Stimulated activated CD4-positive, alpha-beta T cell treated with anti-CD3 and anti-CD28 coated beads, TNF-alpha, amount 100 ng/mL, for 48 hours (primary cell): ENCODE data around the gene TAF5.
"Not testable (repeated sequence)": the region's sequence is repeated elsewhere in the genome, so short reads cannot be mapped to it uniquely, and the experiment has no call there.

ENCODE experiments used
- DNase-seq, 3 donors: peaks; one replicate each; pipeline ENCODE4 v3.0.0-alpha.2; 2020; ENCODE audit warnings: low read depth in 3 of 3

The TAF5 gene

DNA sequence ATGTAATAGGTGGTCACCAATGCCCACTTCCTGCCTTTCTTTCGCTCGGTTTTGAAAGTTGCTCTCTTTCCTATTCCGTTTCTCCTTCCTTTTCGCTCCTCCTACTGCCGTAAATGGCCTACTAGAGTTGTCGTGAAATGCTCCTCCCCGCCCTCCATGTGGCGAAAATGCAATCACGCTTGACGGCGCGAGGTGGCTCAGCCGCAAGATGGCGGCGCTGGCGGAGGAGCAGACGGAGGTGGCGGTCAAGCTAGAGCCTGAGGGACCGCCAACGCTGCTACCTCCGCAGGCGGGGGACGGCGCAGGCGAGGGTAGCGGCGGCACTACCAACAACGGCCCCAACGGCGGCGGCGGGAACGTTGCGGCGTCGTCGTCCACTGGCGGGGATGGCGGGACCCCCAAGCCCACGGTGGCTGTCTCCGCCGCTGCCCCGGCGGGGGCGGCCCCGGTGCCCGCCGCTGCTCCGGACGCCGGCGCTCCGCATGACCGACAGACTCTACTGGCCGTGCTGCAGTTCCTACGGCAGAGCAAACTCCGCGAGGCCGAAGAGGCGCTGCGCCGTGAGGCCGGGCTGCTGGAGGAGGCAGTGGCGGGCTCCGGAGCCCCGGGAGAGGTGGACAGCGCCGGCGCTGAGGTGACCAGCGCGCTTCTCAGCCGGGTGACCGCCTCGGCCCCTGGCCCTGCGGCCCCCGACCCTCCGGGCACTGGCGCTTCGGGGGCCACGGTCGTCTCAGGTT lies at the start of gene TAF5:
TAF5 (plus strand) TSS at position 195 of the 737 bp plus-strand sequence; CDS start at position 209, 14 bp downstream.
- DNase-seq = peak; percentile 80 to 88 (median 86)

GRCh38 chr10:103327906-103328305 lies 39.9 kb upstream of the TAF5 start:
- no peak for DNase-seq

DNA sequence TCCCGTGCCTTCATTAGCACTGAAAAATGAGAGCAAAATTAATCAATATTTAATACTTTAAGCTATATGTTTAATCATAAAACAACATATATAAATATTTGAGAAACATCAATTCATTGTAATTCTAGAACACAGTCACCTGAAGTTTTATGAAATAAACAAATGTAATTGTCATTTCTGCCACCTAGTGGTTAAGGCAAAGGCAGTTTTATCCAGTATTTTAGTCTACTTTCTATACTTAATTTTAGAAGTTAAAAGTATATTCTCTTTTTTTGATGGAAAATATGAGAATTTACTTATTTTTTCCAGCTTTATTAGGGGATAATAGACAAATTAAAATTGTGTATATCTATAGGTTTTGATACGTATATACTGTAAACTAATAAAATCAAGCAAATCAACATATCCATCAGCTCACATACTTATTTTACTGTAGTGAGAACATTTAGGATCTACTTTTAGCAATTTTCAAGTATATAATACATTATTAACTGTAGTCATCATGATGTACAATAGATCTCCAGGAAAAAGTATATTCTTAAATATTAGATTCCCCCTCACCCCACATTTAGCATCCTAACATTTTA lies 33.7 kb upstream of the TAF5 start:
- no peak for DNase-seq

DNA sequence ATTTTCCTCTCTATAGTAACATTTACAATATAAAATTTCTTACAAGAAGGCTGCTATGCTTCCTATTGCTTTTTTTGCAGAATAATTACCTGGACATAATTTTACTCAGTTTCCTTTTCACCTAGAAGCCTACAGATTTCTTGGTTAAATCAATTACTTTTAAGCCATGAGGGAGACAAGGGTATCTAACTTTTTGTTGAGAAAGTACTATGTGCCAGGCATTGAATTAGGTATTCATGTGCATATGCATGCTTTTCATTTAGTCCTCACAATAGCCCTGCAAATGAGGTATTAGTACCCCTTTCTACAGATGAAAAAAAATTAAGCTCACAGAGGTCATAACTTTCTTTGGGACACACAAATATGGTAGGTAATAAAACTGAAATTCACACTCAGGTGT lies 33.2 kb upstream of the TAF5 start:
- DNase-seq = no peak

- no peak for DNase-seq
These were observed 31.4 kb upstream of the TAF5 start for GRCh38 chr10:103336370-103336769.

- DNase-seq = no peak
These were observed 17.6 kb upstream of the TAF5 start for GRCh38 chr10:103350175-103350516.

DNA sequence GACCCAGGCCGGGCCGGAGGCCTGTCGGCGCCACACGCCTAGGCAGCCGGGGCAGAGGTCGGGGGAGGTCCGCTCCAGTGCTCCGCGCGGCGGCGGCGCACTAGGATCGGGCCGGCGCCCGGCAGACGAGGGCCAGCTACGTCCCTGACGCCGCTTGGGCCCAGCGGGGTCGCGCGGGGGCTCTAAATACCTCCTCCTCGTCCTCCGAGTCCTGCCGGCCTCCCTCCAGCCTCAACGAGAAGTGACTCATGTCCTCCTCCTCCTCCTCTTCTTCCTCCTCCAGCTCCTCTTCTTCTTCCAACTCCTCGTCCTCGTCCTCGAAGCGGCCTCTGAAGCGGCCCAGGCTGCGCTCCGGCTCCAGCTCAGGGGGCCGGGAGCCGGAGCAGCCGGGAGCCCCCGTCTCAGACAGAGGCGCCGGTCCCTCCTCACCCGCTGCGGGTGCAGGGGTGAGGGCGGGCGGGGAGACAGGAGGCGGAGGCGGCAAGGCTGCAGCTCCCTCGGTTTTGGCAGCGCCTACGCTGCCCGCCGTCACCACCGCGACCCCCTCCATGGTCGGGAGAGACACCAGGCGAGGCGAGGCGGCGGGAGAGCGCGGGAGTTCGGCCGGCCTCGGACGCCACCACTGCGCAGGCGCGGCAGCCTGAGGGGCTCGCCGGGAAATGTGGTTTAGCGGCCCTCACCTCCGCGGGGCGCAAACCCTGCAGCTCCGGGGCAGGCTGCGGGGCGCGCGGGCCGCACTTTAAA lies 17.1 kb upstream of the TAF5 start, which contains the start of gene PCGF6:
PCGF6 (minus strand) TSS at position 624 of the 744 bp plus-strand sequence; CDS start at position 550, 74 bp downstream.
- DNase-seq = peak; percentile 50 to 65 (median 57)

GRCh38 chr10:103353281-103353680 lies 14.5 kb upstream of the TAF5 start:
- no peak for DNase-seq

GRCh38 chr10:103354567-103354966 lies 13.2 kb upstream of the TAF5 start:
- not testable (repeated sequence) for DNase-seq

DNA sequence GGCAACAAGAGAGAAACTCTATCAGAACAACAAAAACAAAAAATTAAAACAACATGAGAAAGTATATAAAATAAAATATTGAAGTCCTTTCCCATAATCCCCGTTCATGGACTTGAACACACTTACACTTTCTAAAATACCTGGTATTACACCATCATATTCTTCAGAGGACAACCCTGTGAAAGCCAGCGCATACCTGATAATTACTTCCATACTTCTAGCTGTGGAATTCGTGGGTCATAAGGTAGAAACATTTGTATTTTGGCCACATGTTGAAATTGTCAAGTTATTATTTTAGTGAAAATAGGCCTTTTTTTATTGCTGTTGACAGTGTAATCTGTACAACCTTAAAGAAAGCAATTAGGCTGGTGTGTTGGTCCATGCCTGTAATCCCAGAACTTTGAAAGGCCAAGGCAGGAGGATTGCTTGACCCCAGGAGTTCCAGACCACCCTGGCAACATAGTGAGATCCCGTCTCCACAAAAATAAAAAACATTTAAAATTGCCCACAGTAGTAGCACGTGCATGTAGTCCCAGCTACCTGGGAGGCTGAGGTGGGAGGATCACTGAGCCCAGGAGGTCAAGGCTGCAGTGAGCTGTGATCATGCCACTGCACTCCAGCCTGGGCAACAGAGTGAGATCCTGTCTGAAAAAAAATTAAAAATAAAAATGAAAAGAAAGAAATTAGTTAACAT lies 11.7 kb upstream of the TAF5 start:
- DNase-seq = no peak

- not testable (repeated sequence) for DNase-seq
These were observed 8.3 kb upstream of the TAF5 start for GRCh38 chr10:103359493-103359892.

GRCh38 chr10:103360791-103361190 lies 7.0 kb upstream of the TAF5 start:
- not testable (repeated sequence) for DNase-seq

GRCh38 chr10:103367379-103367781 lies 396 bp upstream of the TAF5 start:
- DNase-seq = no peak

DNA sequence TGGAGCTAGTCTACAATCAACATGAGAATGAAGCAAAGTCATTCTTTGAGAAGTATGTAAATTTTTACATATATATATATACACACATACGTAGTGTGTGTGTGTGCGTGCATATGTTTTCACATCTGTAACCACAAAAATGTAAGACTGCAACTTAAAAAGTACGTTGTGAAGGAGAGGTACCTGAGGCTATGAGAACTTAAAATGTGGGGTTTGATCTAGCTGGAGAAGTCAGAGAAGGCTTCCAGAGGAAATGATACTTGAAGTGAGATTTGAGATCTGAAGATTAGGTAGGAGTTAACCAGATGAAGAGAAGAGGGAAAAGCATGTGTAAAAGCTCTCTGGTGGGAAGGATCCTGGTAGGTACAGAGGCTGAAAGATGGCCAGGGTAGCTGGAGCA lies 5.8 kb downstream of the TAF5 start:
- no peak for DNase-seq

GRCh38 chr10:103374263-103374662 lies 6.5 kb downstream of the TAF5 start:
- DNase-seq = no peak

DNA sequence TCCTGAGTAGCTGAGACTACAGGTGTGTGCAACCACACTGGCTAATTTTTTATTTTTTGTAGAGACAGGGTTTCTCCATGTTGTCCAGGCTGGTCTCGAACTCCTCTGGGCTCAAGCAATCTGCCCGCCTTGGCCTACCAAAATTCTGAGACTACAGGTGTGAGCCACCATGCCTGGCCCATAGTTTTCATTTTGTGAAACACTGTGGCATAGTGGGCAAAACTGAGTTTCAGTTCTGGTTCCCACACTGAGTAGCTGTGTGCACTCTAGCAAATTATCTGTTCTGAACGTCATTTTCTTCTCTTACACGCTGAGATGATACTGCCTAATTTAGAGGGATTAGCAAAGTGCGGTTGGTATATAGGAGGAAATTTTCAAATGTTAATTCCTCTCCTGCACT lies 15.0 kb downstream of the TAF5 start:
- DNase-seq = no peak

- DNase-seq = no peak
These were observed 26.4 kb downstream of the TAF5 start for GRCh38 chr10:103394180-103394579.

DNA sequence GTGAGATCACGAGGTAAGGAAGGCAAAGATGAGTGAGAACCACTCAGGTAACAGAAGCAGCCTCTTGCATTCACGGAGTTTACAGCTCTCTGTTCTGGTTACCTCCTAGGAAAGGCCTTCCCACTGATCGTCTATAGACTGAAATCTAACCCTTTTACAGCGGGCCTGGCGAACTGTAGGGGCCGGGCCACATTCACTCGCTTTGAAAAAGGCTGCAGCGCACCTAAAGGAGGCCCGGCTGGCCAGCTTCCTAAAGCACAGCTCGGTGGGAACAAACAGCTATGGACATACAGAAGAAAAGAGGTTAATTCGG lies 27.9 kb downstream of the TAF5 start:
- no peak for DNase-seq

DNA sequence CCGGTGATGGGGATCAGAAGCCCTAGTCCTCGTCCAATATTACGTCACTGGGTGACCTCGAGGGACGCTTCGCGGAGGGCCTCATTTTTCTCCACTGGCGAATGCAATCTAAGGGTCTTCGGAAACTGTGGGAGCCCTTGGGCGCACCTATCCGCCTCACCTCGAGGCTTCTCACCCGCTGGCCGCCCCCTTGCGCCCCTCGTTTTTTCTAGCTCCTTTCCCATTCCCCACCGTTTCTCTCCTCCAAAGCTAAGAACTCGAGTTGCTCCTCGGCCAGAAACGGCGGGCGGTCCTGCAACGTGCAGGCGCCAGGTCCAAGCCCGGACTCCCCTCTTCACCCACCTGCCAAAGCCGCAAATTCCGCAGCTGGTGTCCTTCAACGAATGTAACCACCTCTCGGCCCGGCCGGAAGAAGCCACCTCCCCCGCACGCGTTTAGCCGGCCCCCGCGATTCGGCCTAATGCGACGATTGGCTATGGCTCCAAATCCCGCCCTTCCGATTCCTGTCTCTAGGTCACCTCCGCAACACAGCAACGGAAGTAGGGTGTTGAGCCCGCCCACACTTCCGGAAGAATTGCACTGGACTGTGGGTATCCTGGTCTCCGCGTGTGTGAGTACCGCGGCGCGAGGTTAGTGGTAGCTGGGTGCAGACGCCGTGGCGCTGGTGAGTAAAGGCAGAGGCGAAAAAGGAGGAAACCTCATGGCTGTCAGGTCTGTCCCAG lies 28.5 kb downstream of the TAF5 start, which contains the start of the genes ATP5MK and PDCD11:
ATP5MK (minus strand) TSS at position 409 of the 722 bp plus-strand sequence. CDS start 4,018 bp downstream, outside the sequence.
PDCD11 (plus strand) TSS at position 560 of the 722 bp plus-strand sequence. CDS start 1,801 bp downstream, outside the sequence.
- DNase-seq = peak; percentile 95 to 96 (median 96)

DNA sequence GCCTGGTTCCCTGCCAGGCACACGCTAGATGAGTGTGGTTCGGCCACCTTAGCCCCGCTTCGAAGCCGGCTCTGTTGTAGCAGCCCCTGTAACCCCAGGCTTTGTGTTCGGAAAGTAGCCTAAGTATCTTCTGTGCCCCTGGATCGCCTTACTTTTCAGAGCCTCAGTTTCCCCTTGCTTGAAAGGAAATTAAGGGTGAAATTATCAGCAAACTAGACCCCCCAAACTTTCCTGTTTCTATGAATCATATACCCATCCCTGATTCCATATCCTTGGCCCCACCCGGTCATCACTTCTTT lies 29.0 kb downstream of the TAF5 start:
- DNase-seq = no peak

DNA sequence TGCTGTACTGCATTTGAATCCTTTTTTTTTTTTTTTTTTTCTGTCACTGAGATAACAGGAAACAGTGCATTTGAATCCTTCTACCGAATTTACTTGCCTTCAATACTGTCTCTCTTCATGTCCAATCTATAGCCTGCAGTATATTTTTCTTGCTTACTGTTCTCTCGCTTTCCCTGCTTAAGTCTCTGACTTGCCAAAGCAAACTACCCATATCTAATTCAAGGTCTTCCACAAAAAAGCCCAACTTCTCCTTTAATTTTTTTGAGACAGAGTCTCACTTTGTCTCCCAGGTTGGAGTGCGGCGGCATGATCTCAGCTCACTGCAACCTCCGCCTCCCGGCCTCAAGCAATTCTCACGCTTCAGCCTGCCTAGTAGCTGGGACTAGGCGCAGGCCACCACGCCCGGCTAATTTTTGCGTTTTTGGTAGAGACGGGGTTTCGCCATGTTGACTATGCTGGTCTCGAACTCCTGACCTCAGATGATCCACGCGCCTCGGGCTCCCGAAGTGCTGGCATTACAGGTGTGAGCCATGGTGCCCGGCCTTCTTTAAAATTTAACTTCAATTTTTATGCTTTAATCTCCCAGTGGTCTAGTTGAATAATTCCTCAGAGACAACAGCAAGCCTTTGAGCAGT lies 29.5 kb downstream of the TAF5 start:
- DNase-seq = no peak
